GM21528 (cell line): ENCODE measurements around the gene RETREG2.
"Not testable (repeated sequence)": the region's sequence is repeated elsewhere in the genome, so short reads cannot be mapped to it uniquely, and the experiment has no call there.

ENCODE experiments used
- ATAC-seq: cut with Tn5 transposase; IDR thresholded peaks from one replicate; pipeline ENCODE4 v1.9.1; 2021; ENCODE audit warnings: mild to moderate bottlenecking, moderate library complexity; ENCODE audit not compliant: unreplicated experiment, low FRiP score

The RETREG2 gene

GRCh38 chr2:219186754-219187456, 8.8 kb downstream of the RETREG2 start:
- no peak for ATAC-seq

- no peak for ATAC-seq
Measured at GRCh38 chr2:219197388-219197787, 19.3 kb downstream of the RETREG2 start.

- ATAC-seq: no peak
Measured at GRCh38 chr2:219198974-219199373, 20.9 kb downstream of the RETREG2 start.

GRCh38 chr2:219199470-219200211, 21.6 kb downstream of the RETREG2 start:
- no peak for ATAC-seq

GRCh38 chr2:219200502-219201326, 22.6 kb downstream of the RETREG2 start:
- ATAC-seq: not testable (repeated sequence)

GRCh38 chr2:219201331-219201730, 23.3 kb downstream of the RETREG2 start:
- not testable (repeated sequence) for ATAC-seq

- no peak for ATAC-seq
Measured at GRCh38 chr2:219204425-219205164, 26.5 kb downstream of the RETREG2 start.

- no peak for ATAC-seq
Measured at GRCh38 chr2:219205165-219205538, 27.1 kb downstream of the RETREG2 start.

GRCh38 chr2:219205981-219206327, 27.9 kb downstream of the RETREG2 start:
- ATAC-seq: no peak

GRCh38 chr2:219206328-219207133, 28.5 kb downstream of the RETREG2 start, which contains the start of gene ZFAND2B:
Gene ZFAND2B, plus strand, starts transcription at chr2:219206782. Its CDS starts 206 bp downstream, at chr2:219206988.
- peak; percentile 97 for ATAC-seq

- ATAC-seq: no peak
Measured at GRCh38 chr2:219207134-219207883, 29.2 kb downstream of the RETREG2 start.

- no peak for ATAC-seq
Measured at GRCh38 chr2:219207884-219208740, 30.0 kb downstream of the RETREG2 start.

GRCh38 chr2:219209236-219210195, 31.4 kb downstream of the RETREG2 start:
- ATAC-seq: no peak

- ATAC-seq: no peak
Measured at GRCh38 chr2:219210196-219210885, 32.3 kb downstream of the RETREG2 start.

- no peak for ATAC-seq
Measured at GRCh38 chr2:219210886-219211362, 32.8 kb downstream of the RETREG2 start.

- no peak for ATAC-seq
Measured at GRCh38 chr2:219213026-219213415, 34.9 kb downstream of the RETREG2 start.
